GM21576 (cell line): ENCODE data around the gene ZC3H15.
"Not testable (repeated sequence)": the region's sequence is repeated elsewhere in the genome, so short reads cannot be mapped to it uniquely, and the experiment has no call there.

Experiments
- ATAC-seq: cut with Tn5 transposase; IDR thresholded peaks from one replicate; pipeline ENCODE4 v1.9.1; 2021; ENCODE audit warnings: mild to moderate bottlenecking, moderate library complexity; ENCODE audit not compliant: unreplicated experiment

The ZC3H15 gene

DNA sequence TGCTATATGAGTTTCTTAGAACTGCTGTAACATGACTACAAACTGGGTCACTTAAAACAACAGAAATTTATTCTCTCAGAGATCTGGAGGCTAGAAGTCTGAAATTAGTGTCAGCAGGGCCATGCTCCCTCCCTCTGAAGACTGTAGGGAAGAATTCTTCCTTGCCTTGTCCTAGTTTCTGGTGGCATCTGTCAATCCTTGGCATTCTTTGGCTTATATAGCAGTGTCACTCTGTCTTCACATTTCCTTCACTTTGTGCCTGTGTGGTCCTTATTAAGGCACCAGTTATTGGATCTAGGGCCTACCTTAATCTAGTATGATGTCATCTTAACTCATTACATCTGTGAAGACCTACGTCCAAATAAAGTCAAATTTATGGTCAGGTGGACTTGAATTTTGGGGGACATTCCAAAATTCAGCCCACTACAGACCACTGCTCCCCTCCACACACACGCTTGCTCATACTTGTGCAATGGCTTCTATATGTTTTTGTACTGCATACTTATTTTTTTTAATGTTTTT is 7.6 kb downstream of the ZC3H15 start:
- no peak for ATAC-seq

DNA sequence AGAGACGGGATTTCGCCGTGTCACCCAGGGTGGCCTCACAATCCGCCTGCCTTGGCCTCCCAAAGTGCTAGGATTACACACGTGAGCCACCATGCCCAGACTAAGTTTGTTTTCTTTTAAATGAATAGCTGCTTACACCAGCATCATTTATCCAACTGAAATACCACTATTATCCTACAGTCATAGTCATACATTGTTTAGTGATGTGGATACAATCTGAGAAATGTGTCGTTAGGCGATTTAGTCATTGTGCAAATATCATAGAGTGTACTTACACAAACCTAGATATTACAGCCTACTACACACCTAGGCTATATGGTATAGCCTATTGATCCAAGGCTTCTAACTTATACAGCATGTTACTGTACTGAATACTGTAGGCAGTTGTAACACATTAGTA is 10.3 kb downstream of the ZC3H15 start:
- ATAC-seq, result no peak

GRCh38 chr2:186497928-186498327 is 11.9 kb downstream of the ZC3H15 start:
- ATAC-seq, result no peak

- ATAC-seq, result no peak
Measured at GRCh38 chr2:186498834-186499233, 12.8 kb downstream of the ZC3H15 start.

GRCh38 chr2:186503827-186504606 is 18.0 kb downstream of the ZC3H15 start:
- peak; percentile 71 for ATAC-seq

- no peak for ATAC-seq
Measured at GRCh38 chr2:186508263-186508662, 22.2 kb downstream of the ZC3H15 start.

DNA sequence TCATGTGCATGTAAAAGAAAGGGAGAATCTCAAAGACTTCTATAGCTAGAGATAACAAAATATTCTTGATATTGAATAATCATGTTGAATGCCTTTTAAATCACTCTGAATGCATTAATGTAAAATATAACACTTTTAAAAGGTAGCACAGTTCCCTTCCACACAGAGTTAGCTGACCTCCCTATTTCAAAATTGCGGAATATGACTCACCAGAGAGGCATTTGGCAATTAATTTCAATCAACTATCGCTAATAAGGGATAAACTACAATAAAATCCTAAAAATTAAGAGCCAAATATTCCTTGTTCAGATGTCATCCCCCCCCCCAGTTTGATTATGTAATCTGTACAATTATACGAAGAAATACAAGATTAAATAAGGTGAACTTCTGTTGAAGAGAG is 29.3 kb downstream of the ZC3H15 start:
- no peak for ATAC-seq

DNA sequence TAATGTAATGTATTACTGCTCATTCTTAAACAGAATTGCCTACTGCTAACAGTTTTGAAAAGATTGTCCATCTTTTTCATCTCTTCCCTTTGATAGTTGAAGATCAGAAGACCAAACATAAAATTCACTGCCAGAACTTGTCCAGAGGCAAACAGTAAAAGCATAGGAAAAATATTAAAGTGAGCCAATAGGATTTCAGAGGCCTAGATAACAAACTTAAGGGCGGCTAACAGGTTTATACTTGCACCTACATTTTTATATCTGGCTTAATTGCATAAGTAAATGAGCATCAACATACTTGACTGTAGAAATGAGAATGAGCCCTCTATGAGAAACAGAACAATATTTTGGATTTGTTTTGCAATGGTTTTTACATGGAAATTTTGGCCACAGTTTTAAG is 30.3 kb downstream of the ZC3H15 start:
- ATAC-seq, result no peak

DNA sequence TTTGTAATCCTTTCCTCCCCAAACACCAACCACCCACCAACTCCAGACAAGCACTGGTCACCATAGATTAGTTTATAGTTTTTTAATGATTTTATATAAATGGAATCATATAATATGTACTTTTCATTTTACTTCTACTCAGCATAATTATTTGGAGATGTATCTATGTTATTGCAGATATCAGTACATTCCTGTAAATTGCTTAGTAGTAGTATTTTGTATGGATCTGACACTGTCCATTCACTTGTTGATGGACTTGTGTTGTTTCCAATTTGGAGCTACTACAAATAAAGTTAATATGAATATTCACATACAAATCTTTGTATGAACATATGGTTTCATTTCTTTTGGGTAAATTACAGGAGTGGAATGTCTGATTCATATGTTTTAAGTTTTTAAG is 31.0 kb downstream of the ZC3H15 start:
- no peak for ATAC-seq

DNA sequence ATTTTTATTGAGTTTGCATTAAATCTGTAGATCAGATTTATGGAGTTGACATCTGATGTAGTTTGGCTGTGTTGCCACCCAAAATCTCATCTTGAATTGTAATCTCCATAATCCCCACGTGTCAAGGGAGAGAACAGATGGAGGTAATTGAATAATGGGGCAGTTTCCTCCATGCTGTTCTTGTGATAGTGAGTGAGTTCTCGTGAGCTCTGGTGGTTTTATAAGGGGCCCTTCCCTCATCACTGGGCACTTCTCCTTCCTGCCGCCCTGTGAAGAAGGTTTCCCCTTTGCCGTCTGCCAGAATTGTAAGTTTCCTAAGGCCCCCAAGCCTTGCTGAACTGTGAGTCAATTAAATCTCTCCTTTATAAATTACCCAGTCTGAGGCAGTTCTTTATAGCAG is 32.2 kb downstream of the ZC3H15 start:
- no peak for ATAC-seq

DNA sequence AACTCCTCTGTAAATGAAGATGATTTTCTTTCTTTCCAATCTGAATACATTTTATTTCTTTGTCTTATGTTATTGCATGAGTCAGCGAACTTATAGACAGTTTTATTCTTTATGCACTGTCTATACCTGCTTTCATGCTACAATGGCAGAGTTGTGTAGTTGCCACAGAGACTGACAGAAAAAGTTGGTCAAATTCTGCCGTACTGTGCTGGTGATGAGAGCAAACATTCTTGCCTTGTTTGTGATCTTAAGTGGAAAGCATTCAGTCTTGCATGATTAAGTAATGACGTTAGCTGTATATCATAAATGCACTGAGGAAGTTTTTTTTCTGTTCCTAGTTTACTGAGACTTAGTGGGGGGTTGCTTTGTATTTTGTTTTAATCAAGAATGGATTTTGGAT is 32.9 kb downstream of the ZC3H15 start:
- no peak for ATAC-seq

GRCh38 chr2:186521570-186522153 is 35.6 kb downstream of the ZC3H15 start:
- not testable (repeated sequence) for ATAC-seq

- no peak for ATAC-seq
Measured at GRCh38 chr2:186522450-186522849, 36.4 kb downstream of the ZC3H15 start.

DNA sequence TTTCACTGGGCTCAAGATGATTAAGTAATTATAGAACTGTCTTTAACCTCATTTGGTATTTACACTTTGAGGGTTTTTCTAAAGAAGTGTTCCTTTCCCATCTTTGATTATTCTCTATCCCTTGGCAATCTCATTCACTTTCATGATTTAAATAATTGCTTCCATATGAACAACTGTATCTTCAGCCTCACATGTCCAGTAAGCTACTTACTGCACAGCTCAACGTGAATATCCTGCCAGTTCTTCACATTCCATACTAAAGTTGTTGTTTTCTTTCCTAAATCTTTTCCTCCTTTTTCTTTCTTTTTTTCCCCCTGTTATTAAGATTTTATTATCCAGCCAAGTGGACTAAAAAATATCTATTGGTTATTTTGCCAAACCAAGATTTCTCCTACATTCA is 37.7 kb downstream of the ZC3H15 start:
- ATAC-seq, result no peak

DNA sequence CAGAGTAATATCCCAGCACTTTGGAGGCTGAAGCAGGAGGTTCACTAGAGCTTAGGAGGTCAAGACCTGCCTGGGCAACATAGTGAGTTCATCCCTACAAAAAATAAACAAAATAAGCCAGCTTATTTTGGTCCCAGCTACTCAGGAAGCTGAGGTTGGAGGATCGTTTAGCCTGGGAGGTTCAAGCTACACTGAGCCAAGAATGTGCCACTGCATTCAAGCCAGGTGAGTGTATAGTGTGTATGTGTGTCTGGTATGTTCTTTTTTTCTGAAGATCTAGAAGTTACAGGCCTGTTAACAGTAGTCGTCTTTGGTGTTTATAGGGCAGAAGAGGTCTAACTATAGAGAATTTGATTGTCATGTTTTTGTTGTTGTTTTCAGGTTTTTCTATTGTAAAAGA is 40.2 kb downstream of the ZC3H15 start:
- no peak for ATAC-seq

DNA sequence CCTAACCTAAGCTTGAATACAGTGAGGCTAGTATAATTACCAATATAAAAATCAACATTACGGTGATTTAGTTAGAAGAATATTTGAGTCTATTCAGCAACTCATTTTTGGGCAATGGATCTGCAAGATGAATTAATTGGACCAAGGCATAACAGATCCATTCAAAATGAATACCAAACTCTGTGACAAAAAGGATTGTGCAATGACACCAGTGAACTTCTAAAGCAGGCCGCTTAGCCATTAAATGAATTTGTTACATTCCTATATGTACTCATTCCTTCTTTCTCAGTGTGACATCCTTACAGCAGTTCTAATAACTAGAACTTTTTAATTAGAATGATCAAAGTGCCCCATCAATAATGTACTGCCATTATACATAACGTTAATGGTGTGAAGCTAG is 44.3 kb downstream of the ZC3H15 start:
- no peak for ATAC-seq

DNA sequence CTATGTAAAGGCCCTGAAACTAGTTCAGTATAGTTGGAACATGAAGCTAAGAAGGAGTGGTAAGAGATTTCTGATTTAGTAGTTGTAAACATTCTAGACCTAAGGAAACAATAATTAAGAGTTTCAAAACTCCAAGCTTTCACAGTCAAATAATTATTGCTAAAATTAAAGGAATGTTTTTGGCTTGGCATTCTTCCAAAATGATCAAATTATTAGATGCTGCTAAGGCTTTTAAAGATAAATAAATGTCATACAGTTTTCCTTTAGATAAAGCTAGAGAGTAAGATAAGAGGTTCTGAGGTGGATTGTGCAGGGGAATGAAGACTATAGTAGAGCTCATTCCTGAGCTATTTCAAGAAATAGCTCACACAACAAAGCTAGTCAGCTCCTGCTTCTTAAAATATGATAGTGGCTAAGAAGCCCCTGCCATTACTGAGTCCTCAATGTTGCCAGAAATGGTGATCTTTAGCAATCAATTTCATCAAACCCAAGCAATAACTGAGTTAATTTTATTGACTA is 45.3 kb downstream of the ZC3H15 start:
- ATAC-seq, result no peak

DNA sequence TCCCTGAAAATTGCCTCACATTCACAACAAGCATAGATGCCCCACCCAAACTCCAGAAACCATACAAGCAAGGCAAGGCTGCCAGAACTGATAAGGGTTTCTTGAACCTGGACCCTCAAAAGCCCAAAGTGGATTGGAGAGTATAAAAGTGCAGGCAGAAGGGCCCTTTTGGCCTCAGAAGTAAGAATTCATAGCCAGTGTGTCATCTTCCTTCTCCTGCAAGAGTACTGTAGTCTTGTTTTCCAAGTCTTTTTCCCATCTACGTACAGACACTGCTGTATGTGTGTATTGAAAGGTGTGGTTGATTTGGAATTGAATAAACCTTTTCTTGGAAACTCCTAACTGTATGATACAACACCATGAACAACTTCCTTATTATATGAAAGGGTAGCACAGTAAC is 46.8 kb downstream of the ZC3H15 start:
- ATAC-seq, result no peak

DNA sequence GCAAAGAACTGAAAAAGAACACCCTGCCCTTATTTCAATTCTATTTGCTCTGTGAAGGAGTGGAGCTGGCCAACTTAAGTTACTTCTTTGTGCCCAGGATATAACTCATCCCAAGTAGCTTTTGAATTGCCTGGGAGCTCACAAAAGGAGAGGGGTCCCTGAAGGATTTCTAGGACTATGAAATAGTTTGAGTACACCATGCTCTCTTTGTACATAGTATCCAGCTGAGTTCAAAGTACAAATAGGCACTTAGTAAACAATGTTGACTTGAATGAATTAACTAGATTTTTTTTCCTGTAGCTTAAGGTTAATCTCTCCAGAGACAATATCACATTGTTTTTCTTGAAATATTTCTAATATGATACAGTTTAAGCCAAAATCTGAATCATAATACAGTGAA is 47.7 kb downstream of the ZC3H15 start:
- ATAC-seq, result no peak

DNA sequence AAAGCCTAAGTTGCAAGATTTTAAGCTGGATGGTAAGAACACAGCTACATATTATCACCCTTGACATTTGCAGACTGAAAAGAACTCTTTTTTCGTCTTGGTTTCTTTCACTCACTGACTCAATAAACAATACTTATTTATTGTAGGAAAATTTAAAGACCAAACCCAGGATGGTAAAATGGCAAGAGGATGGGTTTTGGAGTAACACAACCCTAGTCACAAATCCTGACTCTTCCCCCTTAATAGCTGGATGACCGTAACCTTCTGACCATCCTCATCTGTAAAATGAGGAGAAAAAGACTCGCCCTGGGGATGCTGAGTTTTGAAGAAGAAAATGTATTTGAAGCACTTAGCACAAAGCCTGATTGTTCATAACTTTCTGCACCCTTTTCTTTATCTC is 48.3 kb downstream of the ZC3H15 start:
- ATAC-seq, result no peak

DNA sequence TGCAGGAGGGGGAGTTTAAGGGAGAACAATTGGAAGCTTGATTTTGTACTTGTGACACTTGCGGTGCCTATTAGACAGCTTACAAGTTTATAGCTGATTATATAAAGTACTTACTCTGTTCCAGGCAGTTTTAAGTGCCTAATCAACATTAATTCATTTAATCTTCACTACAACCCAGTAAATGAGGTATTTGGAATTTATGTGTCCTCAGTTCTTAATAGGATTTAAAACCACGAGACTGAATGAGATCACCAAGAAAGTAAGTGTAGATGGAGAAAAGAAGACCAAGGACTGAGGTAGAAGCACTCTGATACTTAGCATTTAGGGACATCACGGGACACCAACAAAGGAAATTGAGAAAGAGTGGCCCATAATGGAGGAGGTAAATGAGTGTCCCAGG is 49.8 kb downstream of the ZC3H15 start:
- no peak for ATAC-seq

- ATAC-seq, result no peak
Measured at GRCh38 chr2:186537019-186537418, 51.0 kb downstream of the ZC3H15 start.
